Stimulated activated CD8-positive, alpha-beta memory T cell treated with anti-CD3 and anti-CD28 coated beads, Interleukin-7, amount 100 ng/mL, for 24 hours (primary cell): ENCODE results near the gene CFAP46.

Source experiments
- DNase-seq: peaks from one replicate; pipeline ENCODE4 v3.0.0-alpha.2; 2020; ENCODE audit warnings: low read depth

Gene CFAP46

GRCh38 chr10:132879408-132880127, 62.8 kb downstream of the CFAP46 start:
- no peak for DNase-seq

GRCh38 chr10:132878730-132879407, 63.5 kb downstream of the CFAP46 start:
- DNase-seq = no peak

- DNase-seq = no peak
Measured at GRCh38 chr10:132878091-132878729, 64.2 kb downstream of the CFAP46 start.

- no peak for DNase-seq
Measured at GRCh38 chr10:132877473-132877872, 64.9 kb downstream of the CFAP46 start.

GRCh38 chr10:132876993-132877431, 65.4 kb downstream of the CFAP46 start:
- no peak for DNase-seq

DNA sequence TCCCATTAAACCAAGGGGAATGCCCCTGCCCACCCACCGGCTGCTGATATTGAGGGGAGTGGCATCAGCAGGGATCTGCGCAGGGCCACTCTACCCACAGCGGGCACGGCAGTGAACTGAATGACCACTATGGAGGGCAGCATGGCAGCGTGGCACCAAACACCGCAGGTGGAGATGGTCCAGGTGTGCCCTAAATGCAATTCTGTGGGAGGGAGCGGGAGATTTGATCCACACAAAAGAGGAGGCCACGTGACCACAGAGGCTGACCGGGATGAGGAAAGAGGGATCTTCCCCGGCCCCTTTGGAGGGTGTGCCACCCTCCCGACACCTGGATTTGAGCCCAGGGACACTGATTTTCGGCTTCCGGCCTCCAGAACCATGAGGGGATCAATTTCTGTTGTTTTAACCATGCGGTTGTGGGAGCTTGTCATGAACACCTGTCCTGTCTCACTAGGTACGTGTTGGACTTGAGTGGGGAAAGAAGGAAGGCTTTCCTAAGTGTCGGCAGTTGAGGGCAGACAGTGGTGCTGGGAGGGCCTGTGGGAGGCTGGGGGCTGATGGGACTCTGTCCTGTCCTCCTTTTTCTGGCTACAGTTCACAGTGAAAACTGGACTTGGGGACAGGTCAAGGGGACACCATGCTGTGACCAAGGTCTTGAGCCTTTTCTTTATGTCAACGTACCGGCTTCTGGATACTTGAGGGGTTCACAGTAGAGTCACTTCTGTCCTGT, 66.1 kb downstream of the CFAP46 start:
- DNase-seq = no peak

DNA sequence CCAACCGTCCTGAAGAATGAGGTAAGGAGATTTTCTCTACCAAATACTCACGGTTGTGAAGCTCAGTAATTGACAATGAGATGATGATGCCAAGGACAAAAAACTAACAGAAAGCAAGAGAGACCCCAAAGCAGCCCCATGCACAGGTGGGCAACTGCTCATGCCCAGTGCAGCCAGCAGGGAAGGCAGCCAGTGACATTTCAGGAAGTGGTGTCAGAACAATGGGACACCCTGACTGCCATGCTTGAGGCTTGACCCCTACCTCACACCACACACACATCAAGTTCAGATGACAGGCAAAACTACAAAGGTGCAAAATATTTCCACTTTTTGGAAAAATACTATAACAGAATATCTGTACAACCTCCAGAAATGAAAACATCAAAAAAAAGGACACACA, 66.9 kb downstream of the CFAP46 start:
- DNase-seq = no peak

DNA sequence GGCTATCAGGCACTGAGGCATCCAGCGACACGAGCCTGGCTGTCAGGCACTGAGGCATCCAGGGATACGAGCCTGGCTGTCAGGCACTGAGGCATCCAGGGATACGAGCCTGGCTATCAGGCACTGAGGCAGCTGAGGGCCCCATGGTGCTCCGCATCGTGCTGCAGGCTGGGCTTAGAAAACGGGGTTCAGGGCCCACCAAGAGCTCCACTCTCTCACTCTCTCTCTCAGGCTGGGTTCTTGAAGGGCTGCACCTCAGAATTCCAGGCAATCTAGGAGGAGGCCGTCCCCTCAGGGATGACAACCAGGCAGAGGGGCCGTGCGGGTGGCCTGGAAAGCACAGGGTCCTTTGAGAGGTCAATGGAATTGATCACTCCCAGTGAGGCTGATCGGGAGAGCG, 69.0 kb downstream of the CFAP46 start:
- no peak for DNase-seq

DNA sequence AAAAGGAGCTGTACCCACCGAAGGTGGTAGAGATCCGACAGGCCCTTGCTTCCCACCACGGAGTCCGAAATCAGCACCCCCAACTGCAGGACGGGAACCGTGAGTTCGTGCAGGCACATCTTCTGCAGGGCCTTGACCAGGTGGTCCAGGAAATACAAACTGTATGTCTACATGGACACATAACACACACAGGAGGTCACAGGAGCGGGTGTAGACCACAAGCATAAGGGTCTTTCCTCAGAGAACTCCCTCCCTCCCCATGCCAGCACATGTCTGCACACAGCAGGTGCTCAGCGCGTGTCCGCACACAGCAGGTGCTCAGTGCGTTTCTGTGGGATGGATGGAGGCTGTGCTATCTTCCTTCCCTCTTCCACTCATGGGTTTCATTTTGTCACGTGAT, 69.7 kb downstream of the CFAP46 start:
- no peak for DNase-seq

DNA sequence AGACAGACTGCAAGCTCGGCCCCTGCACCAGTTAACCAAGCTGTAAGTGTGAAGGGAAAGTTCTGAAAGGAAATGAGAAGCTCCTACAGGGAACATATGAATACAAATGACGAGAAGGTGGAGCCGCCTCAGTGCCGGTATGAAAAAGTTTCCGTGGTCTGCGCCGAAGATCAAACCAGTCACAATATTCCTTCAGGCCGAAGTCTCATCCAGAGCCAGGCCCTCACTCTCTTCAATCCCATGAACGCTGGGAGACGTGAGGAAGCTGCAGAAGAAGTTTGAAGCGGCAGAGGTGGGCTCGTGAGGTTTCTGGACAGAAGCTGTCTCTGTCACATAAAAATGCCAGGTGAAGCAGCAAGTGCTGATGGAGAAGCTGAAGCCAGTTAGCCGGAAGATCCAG, 71.9 kb downstream of the CFAP46 start:
- no peak for DNase-seq

DNA sequence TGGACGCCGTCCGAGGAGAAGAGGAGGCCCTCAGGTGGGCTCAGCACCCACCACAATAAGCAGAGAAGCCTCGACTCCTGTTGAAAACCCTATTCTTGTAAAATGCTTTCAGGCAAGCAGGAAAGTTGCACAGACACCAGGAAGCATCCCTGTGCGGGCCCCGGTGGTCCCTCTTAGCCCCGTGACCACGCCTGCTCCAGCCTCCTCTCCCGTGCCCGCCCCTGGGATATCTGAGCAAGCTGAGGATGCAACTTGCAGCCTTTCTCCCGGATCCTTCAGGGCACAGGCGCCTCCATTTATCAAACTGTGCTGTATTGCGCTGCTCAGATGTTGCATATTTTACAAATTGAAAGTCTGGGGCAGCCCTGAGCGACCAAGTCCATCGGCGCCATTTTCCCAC, 72.7 kb downstream of the CFAP46 start:
- DNase-seq = no peak

DNA sequence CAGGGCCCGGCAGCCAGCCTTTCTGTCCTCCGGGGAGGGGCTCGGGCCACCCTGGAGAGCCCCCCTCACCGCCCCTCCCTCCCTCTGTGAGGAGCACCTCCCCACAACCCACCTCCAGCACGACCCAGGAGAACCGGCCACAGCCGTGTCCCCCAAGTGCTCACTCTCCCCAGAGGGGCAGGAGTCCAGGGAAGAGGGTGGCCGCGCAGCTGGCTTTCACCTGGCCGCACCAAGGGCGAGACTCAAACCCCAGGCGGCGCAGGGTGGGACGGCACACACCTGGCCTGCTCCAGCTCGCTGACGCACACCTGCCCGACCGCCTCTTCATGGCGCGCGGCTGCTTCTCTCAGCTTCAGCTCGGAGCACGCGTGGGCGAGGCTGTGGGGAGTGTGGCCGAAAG, 73.4 kb downstream of the CFAP46 start:
- DNase-seq = no peak

DNA sequence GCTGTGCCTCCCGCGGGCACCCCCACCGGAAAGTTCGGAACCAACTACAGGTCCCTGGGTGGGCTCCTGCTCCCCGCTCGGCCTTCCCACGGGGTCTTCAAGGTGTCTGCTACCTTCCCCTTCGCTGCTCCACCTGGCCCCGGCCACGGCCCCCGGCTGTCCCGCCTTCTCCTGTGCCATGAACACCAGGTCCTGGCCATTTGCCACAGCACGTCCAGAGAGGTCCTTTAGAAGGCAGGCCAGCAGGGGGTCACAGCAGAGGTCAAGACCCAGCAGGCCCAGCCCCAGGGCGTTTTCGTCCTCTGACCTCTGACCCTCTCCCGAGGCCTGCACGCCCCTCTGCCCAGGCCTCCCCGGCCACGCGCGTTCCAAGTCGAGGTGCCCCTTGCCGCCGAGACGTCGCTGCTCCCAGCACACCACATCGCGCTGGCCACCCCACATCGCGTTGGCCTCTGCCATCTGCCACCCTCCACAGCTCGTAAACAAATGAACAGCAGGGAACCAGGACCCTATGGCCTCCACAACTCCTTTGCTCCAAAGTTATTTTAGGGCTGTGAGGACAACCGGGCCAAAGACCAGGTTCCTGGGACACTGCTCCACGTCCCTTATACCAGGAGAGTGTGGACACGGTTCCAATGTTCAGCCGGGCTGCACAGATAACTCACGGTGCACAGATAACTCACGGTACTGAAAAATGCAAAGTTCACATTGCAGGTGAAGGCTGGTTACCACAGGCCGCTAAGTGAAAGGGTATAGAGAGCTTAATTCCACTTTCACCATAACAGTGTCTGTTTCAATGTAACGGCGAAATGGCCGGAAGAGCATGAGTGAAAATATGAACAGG, 74.3 kb downstream of the CFAP46 start:
- DNase-seq = no peak

DNA sequence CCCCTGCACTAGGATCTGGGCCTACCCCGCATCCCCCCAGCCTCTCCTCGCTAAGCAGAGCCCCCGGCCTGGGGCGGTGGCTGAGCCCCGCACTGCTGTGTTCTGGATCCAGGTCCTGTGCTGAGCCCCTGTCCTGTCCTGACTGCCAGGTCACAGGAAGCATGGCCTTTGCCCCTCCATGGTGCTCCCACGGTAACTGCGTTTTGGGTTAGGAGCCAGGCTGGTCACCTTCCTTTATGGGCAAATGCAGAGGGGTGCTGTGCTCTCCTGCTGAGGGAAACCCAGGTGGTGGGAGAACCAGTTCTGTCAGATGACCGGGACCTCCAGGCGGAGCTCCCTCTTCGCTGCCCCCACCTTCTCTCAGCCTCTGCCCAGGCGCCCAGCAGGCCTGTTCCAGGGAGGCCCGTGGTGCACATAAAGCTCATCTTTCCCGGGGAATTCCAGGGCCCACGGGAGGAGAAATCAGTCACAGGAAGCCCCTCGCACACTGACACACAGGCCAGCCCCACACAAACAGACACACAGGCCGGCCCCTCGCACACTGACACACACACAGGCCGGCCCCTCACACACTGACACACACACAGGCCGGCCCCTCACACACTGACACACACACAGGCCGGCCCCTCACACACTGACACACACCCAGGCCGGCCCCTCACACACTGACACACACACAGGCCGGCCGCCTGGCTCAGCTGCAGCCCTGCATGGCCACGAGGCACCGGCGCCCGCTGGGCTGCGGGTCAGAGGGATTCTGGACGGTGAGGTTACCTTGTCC, 75.6 kb downstream of the CFAP46 start:
- no peak for DNase-seq

DNA sequence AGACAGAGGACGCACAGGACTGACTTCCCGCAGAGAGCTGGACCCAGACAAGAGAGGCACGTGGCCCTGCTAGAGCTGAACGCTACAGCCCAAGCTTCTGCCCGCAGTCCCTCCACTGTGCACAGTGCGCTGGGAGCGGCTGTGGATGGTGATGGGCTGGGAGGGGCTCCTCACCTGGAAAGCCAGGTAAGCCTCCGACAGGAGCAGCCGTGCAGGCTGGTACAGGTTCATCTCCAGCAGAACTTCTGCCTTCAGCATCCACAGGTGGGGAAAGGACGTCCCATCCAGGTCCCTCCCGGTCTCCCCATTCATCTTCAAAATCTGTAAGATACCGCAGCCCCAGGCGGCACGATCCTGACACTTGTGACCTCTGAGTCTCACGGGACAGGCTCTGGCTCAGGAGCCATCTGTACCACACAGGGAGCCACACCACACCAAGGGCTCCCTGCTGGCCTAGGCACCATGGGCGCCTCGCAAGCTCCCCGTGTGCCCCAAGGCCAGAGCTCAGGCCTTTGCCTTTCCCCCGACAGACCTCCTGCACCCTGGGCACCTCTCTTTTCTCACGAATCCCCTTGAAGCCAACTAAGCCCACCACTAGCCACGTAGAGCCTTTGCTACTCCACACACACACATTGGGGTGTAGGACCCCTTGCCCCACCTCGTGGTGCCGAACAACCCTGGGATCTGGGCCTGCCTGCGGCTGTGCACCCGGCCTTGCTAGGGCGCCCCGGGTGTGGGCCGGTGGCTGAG, 76.3 kb downstream of the CFAP46 start:
- no peak for DNase-seq

DNA sequence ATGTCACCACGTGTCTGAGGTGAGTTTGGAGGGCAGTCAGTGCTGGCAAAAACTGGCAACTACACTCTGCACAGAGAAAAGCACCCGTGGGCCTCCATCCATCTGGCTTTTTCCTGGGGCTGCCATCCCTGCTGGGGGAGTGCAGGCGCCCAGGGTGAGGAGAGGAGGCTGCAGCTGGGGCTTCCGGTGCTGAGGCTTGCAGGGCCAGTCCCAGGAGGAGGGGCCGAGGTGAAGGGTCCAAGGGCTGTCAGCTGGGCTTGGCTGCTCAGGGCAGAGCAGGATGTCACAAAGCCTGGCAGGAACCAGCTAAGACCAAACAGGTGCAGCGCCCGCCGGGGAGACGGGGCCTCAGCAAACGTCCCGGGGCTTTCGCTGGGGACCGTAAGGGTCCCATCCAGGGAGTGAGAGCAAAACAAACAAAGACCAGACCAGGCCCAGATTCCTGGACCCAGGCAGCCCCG, 77.2 kb downstream of the CFAP46 start:
- DNase-seq = no peak

DNA sequence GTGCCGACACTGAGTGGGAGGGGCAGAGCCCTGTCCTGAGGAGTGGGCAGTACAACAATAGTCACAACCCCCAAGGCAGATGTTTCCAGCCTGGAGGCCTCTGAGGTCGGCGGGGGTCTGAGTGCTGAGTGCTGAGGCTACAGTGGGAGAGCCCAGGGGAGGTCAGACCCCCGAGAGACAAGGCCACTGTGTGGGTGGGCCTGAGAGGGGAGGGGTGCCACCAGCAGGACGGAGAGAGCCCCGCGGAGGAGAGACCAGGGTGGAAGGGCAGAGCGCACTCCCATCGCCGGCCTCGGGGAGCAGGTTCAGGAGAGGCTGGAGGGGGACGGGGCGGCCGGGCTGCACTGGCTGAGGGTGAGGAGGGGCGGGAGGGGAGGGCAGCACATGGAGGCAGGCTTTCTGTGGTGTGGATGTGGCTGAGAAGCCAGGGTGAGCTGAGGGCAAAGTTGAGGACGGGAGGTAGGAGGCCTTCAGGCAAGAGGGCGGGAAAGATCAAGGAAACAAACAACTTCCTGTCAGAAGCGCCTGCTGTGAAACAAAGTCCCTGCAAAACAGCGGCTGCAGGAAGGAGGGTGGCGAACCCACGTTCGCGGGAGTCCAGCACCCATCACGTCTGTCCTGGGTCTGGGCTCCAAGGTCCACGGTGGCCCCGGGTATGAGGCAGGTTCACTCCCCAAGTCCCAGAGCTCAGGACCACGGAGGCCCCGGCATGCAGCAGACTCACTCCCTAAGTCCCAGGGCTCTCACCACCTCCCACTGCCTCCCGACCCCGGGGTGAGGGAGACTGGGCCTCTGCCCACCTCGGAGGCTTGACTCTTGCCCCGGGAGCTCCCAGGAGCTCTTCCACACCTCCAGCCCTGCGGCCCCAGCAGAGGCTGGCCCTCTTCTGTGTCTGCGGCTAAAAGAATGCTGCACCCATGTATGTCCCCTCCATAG, 79.6 kb downstream of the CFAP46 start:
- no peak for DNase-seq

- no peak for DNase-seq
Measured at GRCh38 chr10:132861884-132862461, 80.4 kb downstream of the CFAP46 start.
